ENCODE measurements around the gene TMEM151A. TPM values are rescaled to one million over a fixed set of nuclear protein-coding genes. Genes with fewer than 3 reads are reported as not detected.
A peak's percentile ranks its signal among the peaks of the same experiment; 100 is the strongest.
"Not testable (repeated sequence)": the region's sequence is repeated elsewhere in the genome, so short reads cannot be mapped to it uniquely, and the experiment has no call there.

TMEM151A gene
- total RNA-seq, 4 donors from 2014 or later, result not detected

DNA sequence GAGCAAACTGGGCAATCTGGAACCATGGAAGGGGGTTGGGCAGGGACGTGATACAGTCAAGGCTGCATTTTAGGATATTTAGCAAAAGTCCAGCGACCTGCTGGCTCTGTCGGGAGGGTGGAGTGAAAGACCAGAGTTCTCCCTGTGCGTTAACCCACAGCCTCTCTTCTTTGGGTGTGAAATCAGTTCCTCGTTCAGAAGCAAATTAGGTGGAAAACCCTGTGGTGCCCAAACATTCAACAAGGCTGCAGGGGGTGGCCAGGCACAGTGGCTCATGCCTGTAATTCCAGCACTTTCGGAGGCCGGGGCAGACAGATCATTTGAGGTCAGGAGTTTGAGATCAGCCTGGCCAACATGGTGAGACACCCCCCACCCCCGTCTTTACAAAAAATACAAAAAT lies 5.9 kb downstream of the TMEM151A start:
- 50 to 62% methylated on average over 8 of the region's 8 CpGs for WGBS, 2 donors
- H3K36me3 ChIP-seq, result no peaks in the 10 kb centered on the region
- no peaks in the 10 kb centered on the region for H3K4me1 ChIP-seq
- DNase-seq (ENCODE audit: low spot score in 2 of 2), result no peak
- TF ChIP-seq POLR2A (IDR thresholded peaks at IDR 0.05) (no peak), EP300 (IDR thresholded peaks at IDR 0.05) (no peak)
- TF ChIP-seq, protein P1, sequence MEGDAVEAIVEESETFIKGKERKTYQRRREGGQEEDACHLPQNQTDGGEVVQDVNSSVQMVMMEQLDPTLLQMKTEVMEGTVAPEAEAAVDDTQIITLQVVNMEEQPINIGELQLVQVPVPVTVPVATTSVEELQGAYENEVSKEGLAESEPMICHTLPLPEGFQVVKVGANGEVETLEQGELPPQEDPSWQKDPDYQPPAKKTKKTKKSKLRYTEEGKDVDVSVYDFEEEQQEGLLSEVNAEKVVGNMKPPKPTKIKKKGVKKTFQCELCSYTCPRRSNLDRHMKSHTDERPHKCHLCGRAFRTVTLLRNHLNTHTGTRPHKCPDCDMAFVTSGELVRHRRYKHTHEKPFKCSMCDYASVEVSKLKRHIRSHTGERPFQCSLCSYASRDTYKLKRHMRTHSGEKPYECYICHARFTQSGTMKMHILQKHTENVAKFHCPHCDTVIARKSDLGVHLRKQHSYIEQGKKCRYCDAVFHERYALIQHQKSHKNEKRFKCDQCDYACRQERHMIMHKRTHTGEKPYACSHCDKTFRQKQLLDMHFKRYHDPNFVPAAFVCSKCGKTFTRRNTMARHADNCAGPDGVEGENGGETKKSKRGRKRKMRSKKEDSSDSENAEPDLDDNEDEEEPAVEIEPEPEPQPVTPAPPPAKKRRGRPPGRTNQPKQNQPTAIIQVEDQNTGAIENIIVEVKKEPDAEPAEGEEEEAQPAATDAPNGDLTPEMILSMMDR (IDR thresholded peaks at IDR 0.05), result no peak
- H3K9me3 ChIP-seq, result no peaks in the 10 kb centered on the region
- H3K4me3 ChIP-seq, result no peak overlapping the region
- H3K27me3 ChIP-seq, result peaks cover 0 to 20% of the 10 kb centered on the region in 2 donors
- no peak overlapping the region for H3K27ac ChIP-seq

DNA sequence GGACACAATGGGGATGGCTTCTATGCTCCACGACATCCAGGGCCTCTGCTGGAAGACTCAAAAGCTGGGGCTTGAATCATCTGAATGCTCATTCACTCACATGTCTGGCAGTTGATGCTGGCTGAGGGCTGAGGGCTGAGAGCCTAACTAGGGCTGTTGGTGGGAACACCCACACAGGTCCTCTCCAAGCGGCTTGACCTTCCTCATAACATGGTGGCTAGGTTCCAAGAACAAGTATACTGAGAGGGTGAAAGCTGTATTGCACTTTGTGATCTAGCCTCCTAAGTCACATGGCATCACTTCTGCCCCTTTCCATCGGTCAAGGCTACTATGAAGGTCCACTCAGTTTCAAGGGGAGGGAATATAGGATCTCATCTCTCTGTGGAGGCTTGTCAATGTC lies 7.5 kb downstream of the TMEM151A start:
- H3K36me3 ChIP-seq, result no peaks in the 10 kb centered on the region
- WGBS, 2 donors, result 23 to 44% methylated on average over 3 of the region's 3 CpGs

DNA sequence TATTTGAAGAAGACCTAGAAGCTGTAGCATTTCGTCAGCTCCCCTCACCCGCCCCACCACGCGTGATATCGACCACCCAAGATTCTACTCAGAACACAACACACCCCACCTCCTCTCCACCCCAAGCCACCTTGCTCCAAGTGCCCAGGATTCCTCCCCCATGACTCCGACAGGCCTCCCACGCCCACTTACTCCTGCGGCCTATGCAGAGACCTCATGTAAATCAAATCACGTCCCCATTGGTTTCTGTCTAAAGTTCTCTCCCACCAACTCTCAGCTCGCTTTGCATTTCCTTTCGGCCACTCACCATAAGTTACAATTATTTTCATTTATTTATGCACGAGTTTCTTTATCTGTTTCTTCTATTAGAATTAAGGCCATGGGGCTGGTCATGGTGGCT lies 11.0 kb downstream of the TMEM151A start:
- no peaks in the 10 kb centered on the region for H3K36me3 ChIP-seq
- TF ChIP-seq POLR2A (IDR thresholded peaks at IDR 0.05) (no peak), EP300 (IDR thresholded peaks at IDR 0.05) (no peak)
- TF ChIP-seq, protein P1 (IDR thresholded peaks at IDR 0.05), result no peak
- WGBS, 2 donors, result 80 to 84% methylated on average over 12 of the region's 12 CpGs
- H3K4me3 ChIP-seq, result no peak overlapping the region
- no peaks in the 10 kb centered on the region for H3K27me3 ChIP-seq
- no peak overlapping the region for H3K27ac ChIP-seq
- DNase-seq (ENCODE audit: low spot score in 2 of 2), result no peak
- no peaks in the 10 kb centered on the region for H3K4me1 ChIP-seq
- H3K9me3 ChIP-seq, result no peaks in the 10 kb centered on the region

More for the DNA sequence above, 7.5 kb downstream of the TMEM151A start:
- no peak for DNase-seq (ENCODE audit: low spot score in 2 of 2)
- H3K27me3 ChIP-seq, result peaks cover 0 to 4% of the 10 kb centered on the region in 2 donors
- H3K4me1 ChIP-seq, result no peaks in the 10 kb centered on the region
- H3K4me3 ChIP-seq, result no peak overlapping the region
- no peak for TF ChIP-seq EP300 (IDR thresholded peaks at IDR 0.05)
- TF ChIP-seq, protein P1 (IDR thresholded peaks at IDR 0.05), result no peak
- no peak for TF ChIP-seq POLR2A (IDR thresholded peaks at IDR 0.05)
- H3K9me3 ChIP-seq, result no peaks in the 10 kb centered on the region
- no peak overlapping the region for H3K27ac ChIP-seq

DNA sequence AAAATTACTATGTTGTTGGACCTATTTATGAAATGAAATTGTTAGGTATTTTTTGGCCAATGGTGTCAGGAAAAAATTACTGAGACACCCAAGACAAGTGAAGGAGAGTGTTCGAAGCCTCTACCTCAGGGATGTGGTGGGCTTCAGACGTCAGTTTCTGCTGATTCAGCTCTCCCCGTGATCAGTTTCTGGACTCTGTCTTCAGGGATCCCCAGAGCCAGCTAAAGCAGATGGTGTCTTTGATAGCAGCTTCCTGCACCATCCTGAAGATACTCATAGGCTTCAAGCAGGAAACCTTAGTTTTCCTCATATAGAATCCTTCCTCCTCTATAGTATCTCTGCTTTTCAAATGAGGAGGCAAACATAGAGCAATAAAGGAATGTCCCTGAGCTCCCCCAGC lies 17.8 kb downstream of the TMEM151A start:
- 53 to 58% methylated on average over 3 of the region's 3 CpGs for WGBS, 2 donors
- Histone ChIP-seq H3K4me3 (no peak overlapping the region), H3K27ac (no peak overlapping the region), H3K27me3 (no peaks in the 10 kb centered on the region), H3K4me1 (peaks cover 0 to 21% (median 6%) of the 10 kb centered on the region in 4 donors), H3K36me3 (no peaks in the 10 kb centered on the region), H3K9me3 (no peaks in the 10 kb centered on the region)
- TF ChIP-seq POLR2A (IDR thresholded peaks at IDR 0.05), result no peak
- TF ChIP-seq, protein P1 (IDR thresholded peaks at IDR 0.05), result no peak
- TF ChIP-seq EP300 (IDR thresholded peaks at IDR 0.05), result no peak
- no peak for DNase-seq (ENCODE audit: low spot score in 2 of 2)

DNA sequence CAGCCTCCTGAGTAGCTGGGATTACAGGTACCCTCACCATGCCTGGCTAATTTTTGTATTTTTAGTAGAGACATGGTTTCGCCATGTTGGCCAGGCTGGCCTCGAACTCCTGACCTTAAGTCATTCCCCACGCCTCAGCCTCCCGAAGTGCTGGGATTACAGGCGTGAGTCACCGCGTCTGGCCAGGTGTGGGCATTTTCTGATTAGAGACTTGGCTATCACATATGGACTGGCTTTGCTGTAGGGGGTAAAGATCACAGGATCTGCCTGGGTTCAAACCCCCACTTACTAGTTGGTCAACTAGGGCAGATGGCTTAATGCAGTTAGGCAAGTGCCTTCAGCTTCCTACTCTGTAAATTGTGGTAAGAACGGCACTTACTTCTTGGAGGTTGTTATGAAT lies 18.6 kb downstream of the TMEM151A start:
- Histone ChIP-seq H3K4me1 (peaks cover 0 to 29% (median 8%) of the 10 kb centered on the region in 4 donors), H3K9me3 (no peaks in the 10 kb centered on the region), H3K27me3 (no peaks in the 10 kb centered on the region), H3K27ac (no peak overlapping the region), H3K4me3 (no peak overlapping the region), H3K36me3 (no peaks in the 10 kb centered on the region)
- TF ChIP-seq POLR2A (IDR thresholded peaks at IDR 0.05) (no peak), EP300 (IDR thresholded peaks at IDR 0.05) (no peak)
- TF ChIP-seq, protein P1 (IDR thresholded peaks at IDR 0.05), result no peak
- DNase-seq (ENCODE audit: low spot score in 2 of 2), result no peak
- WGBS, 2 donors, result 82 to 91% methylated on average over 8 of the region's 8 CpGs

DNA sequence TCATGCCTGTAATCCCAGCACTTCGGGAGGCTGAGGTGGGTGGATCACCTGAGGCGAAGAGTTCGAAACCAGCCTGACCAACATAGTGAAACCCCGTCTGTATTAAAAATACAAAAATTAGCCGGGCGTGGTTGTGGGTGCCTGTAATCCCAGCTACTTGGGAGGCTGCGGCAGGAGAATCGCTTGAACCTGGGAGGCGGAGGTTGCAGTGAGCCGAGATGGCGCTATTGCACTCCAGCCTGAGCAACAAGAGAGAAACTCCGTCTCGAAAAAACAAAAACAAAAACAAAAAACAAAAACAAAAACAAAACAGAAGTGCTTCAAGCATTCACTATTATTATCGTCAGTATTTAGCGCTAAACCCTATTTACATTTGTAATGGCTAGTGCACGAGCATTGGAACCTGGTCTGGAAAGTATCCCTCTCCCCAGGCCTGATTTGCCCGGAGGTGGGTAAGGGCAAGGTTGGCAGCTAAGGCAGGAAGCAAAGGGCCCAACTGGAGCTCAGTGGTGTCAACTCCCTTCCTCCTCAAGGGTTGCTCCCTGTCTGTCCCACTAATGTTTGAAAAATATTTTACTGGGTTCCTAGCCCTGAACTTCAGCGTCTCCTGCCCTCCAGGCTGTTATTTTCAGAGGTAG lies 19.2 kb downstream of the TMEM151A start:
- 79 to 84% methylated on average over 18 of the region's 18 CpGs for WGBS, 2 donors
- not testable (repeated sequence) for H3K9me3 ChIP-seq; H3K27me3 ChIP-seq; H3K4me3 ChIP-seq; DNase-seq (ENCODE audit: low spot score in 2 of 2); H3K36me3 ChIP-seq
- H3K4me1 ChIP-seq, result peaks cover 0 to 35% (median 8%) of the 10 kb centered on the region in 4 donors
- peak overlapping the region in 1 of 4 donors; percentile 89 for H3K27ac ChIP-seq
